Left hindlimb (tissue), 1 donor: ENCODE results near the gene HSDL2.
"Not testable (repeated sequence)": the region's sequence is repeated elsewhere in the genome, so short reads cannot be mapped to it uniquely, and the experiment has no call there.

ENCODE experiments used
- DNase-seq: peaks from one replicate; pipeline ENCODE4 v3.0.0-alpha.2; 2018

Gene HSDL2

GRCh38 chr9:112380102-112380824 is at the start of gene HSDL2:
TSS of gene HSDL2 (plus strand) at chr9:112380108. CDS start at chr9:112380164, 56 bp downstream.
- DNase-seq, result no peak

DNA sequence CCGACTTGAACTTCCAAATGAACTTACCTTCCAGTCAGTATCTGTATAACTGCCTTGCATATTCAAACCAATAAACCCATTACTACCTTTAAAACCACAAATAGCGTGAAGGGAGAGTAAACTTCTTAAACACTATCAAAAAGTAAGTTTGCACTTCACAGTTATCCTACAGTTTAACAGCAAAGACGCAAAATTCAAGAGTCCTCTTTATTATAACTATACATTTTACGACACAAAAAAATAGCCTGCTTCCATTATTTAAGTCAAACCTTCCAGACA is 48.3 kb upstream of the HSDL2 start:
- DNase-seq, result no peak

- DNase-seq, result no peak
Measured at GRCh38 chr9:112332214-112332613, 47.7 kb upstream of the HSDL2 start.

GRCh38 chr9:112332674-112332976 is 47.3 kb upstream of the HSDL2 start:
- no peak for DNase-seq

DNA sequence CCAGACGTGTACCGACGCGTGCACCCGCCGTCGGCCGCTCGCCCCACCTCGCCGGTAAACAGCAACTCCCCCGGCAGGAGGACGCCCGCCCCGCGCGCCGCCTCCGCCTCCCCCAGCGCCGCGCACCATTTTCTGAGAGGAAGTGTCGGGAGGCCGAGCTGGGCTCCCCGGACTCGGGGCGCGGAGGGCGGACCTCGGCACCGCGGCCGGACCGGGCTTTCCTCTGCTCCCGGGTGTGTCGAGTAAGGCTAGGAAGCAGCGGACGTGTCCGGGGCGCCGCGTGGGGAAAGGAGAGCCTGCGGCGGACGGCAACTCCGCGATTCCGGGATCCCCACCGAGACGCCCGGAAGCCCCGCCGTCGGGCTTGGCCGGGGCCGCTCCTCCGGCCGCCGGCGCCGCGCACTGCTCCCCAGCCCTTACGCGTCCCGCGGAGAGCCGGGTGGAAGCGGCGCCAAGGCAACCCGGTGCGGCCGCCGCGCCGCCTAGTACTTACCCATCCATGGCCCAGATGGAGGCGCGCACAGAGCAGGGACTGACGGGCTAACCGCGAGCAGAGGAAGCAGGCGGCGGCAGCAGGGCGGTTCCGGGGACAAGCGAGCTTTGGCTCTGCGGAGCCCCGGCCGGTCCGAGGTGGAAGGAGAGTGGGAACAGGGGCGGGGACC is 46.8 kb upstream of the HSDL2 start, which contains the start of gene PTBP3:
PTBP3 (minus strand) TSS at position 643 of the 662 bp plus-strand sequence. CDS start 35,754 bp downstream, outside the sequence.
- peak; percentile 84 for DNase-seq

GRCh38 chr9:112333639-112334431 is 46.1 kb upstream of the HSDL2 start:
- peak; percentile 97 for DNase-seq

GRCh38 chr9:112334432-112334841 is 45.5 kb upstream of the HSDL2 start:
- no peak for DNase-seq

DNA sequence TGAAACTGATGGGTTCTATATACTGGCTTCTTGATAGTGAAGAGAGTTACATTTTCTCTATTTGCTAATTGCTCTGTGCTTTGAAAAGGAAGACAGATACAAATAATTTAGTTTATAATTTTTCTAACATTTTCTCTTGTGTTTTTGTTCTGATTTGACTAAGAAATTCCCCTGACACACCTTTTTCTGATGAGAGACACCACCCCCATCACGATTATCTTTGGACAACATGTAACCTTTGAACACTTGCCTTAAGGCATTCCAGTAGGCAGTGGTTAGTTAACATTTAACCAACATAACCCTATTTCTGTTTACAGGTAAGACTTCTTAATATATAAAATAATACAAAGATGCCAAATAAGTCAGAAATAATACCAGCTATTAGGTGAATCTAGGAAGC is 42.4 kb upstream of the HSDL2 start:
- no peak for DNase-seq

- DNase-seq, result no peak
Measured at GRCh38 chr9:112338561-112338960, 41.3 kb upstream of the HSDL2 start.

GRCh38 chr9:112339886-112340285 is 40.0 kb upstream of the HSDL2 start:
- DNase-seq, result no peak

DNA sequence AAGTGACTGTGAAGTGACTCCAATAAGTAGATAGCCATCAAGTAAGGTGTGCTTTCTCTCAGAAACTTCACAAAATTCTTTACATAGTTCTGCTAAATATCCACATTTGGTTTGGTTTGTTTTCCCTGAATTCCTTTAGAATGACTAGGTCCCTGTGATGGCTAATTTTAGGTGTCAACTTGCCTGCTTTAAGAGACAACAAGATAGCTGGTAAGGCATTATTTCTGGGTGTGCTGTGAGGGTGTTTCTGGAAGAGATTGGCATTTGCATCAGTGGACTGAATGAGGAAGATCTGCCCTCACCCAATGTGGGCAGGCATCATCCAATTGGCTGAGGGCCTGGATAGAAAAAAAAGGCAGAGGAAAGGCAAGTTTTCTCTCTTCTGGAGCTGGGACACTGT is 38.2 kb upstream of the HSDL2 start:
- no peak for DNase-seq

DNA sequence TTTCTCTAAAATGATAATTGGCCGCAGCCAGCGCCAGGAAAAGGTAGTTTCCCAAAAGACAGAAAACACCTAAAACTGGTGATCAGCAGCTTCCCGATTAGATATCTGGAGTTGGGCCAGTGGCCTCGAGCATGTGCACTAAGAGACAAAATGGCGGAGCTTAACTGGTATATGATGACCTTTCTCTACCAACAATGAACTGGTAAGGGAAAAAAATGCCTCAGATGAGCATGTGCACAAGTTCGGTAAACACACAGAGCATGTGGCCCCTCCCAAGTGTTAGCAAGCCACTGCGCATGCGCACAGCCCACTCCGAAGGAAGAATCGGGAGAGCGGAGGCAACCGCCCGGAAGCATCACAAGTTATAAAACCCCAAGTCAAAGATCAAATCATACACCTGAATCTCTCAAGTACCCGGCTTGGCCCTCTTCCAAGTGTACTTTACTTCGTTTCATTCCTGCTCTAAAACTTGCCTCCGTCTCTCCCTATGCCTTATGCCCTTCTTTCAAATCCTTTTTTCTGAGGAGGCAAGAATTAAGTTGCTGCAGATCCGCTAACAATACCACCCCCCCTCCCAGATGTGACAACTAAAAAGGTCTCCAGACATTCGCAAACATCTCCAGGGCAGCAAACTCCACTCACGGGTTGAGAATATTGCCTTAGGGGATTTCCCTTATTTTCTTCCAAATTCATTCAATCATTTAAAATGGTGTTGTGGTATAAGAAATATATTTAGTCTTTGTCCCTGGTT is 31.5 kb upstream of the HSDL2 start:
- peak; percentile 77 for DNase-seq

DNA sequence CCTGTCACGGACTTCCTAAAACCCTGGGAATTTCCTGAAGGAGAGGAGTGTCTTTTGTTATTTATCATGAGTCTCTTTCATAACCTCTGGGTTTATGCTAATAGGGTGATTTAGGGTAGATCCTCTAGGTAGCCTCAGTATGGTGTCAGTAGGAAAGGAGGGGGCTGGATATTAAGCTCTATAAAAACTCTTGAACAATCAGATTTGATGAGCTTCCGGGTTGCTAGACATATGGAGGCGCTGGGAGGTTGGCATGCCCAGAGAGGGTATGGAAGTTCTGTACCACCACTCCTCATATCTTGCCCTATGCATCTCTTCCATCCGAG is 30.9 kb upstream of the HSDL2 start:
- no peak for DNase-seq

GRCh38 chr9:112351184-112351583 is 28.7 kb upstream of the HSDL2 start:
- DNase-seq, result no peak

DNA sequence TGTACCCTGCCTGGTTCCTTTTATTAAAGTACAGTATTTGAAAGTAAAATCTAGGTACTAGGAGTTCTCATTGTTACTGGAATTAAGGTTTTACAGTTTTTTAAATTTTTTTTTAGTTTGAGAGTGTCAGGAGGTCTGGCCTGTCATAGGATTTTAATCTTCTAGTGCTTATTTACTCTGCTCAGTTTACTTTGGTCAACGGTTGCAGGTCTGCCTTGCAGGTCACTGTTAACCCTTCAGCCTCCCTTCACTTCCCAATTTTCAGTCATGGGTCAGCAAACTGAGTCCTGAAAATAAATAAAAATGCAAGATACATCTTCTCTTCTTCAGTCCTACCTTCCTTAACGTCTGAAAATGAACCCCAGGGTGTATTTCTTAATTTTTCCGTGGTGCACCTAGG is 27.7 kb upstream of the HSDL2 start:
- no peak for DNase-seq

DNA sequence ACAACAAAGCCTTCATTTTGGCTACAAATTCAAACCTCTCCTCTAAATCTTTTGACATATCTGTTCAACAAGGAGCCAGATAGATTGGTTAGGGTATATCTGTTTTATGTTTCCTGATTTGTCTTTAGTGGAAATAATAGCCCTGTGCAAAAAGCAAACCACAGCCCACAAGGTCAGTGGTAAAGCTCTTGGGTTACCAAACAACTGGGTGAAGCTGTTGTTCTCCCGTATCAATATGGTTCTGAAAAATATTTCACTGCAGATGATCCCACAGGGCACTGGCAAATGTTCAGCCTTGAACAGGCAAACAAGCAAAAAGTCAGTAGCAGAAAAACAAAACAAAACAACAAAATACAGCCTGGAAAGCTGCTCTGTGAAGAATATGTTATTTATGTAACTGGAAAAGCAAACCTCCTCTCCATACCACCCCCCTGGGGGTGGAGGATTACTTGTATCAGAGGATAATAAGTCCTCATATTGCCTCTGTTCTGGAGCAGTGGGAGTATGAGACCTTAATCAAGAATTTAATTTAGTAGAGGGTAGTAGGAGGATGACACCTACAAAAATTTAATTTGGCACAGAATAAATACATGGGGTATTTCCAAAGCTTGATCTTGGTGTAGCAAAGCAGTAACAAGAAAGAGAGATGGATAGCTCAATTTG is 25.7 kb upstream of the HSDL2 start:
- no peak for DNase-seq

DNA sequence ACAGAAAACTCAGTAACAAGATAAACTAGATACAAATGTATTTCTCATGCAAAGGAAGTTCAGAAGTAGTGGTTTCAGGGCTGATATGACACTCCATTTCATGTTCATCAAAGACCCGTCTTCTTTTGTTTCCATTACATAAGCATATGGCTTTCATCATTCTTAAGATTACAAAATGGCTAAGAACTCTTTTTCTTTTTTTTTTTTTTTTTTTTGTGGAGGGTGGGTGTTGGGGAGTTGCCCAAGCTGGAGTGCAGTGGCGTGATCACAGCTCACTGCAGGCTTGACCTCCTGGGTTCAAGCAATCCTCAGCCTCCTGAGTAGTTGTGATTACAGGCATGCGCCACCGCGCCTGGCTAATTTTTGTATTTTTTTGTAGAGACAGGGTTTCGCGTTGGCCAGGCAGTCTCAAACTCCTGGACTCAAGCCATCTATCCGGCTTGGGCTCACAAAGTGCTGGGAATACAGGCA is 24.4 kb upstream of the HSDL2 start:
- DNase-seq, result no peak

DNA sequence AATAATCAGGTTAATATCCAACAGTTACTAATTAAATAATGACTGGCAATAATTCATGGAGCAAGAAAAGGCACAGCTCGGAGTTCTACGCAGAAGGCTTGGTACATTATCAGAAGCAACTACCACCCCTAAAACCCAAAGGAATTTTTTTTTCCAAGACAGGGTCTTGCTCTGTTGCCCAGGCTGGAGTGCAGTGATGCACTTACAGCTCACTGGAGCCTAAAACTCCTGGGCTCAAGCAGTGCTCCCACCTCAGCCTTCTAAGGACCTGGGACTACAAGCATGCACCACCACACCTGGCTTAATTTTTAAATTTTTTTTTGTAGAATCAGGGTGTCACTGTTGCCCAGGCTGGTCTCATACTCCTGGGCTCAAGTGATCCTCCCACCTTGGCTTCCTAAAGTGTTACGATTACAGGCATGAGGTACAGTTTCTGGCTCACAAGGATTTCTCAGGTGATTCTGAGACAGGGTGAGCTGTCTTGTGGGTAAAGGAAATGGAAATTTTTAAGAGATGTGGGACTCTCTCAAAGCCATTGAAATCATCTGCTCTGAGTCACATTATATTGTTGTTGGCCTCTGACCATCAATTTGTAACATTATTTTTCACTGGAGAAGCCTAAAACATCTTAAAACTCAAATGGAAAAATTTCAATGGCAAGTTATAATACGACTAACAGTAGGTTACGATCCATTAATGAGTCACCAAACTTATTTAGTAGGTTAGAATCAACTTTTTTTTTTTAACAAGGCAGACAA is 19.7 kb upstream of the HSDL2 start:
- DNase-seq, result no peak

- DNase-seq, result no peak
Measured at GRCh38 chr9:112361601-112362000, 18.3 kb upstream of the HSDL2 start.

GRCh38 chr9:112364761-112365160 is 15.1 kb upstream of the HSDL2 start:
- no peak for DNase-seq

- not testable (repeated sequence) for DNase-seq
Measured at GRCh38 chr9:112365257-112365656, 14.7 kb upstream of the HSDL2 start.

- no peak for DNase-seq
Measured at GRCh38 chr9:112366591-112366990, 13.3 kb upstream of the HSDL2 start.
